GM23248 (cell line): ENCODE measurements around the gene DNAAF5. TPM values are rescaled to one million over a fixed set of nuclear protein-coding genes. Genes with fewer than 3 reads are reported as not detected.
"Not testable (repeated sequence)": the region's sequence is repeated elsewhere in the genome, so short reads cannot be mapped to it uniquely, and the experiment has no call there.

Experiments
- DNase-seq: peaks from one replicate; pipeline ENCODE4 v3.0.0-alpha.2; 2015
- H2AFZ ChIP-seq: fragments of 200-600 bp; sonication (generic); 2 replicates; pipeline ENCODE4 v1.6.1; 2016; ENCODE audit warnings: antibody characterized with exemption
- H3F3A ChIP-seq: fragments of 200-600 bp; sonication (generic); 2 replicates; pipeline ENCODE4 v1.6.1; 2016; ENCODE audit warnings: mild to moderate bottlenecking, antibody characterized with exemption, mixed run types; ENCODE audit not compliant: insufficient read depth
- H3K27ac ChIP-seq: fragments of 200-600 bp; sonication (generic); 2 replicates; pipeline ENCODE4 v1.5.1; 2016; ENCODE audit warnings: mild to moderate bottlenecking
- H3K27me3 ChIP-seq: fragments of 200-600 bp; sonication (generic); replicated peaks from 2 replicates; pipeline ENCODE4 v1.6.1; 2016; ENCODE audit warnings: mild to moderate bottlenecking; ENCODE audit not compliant: insufficient read depth
- H3K36me3 ChIP-seq: fragments of 200-600 bp; sonication (generic); 2 replicates; pipeline ENCODE4 v1.6.1; 2016; ENCODE audit warnings: low read depth, mild to moderate bottlenecking
- H3K4me1 ChIP-seq: fragments of 200-600 bp; sonication (generic); 2 replicates; pipeline ENCODE4 v1.6.1; 2016; ENCODE audit warnings: mild to moderate bottlenecking; ENCODE audit not compliant: insufficient read depth
- H3K4me2 ChIP-seq: fragments of 200-600 bp; sonication (generic); one replicate; pipeline ENCODE4 v1.6.1; 2016; ENCODE audit warnings: mild to moderate bottlenecking; ENCODE audit not compliant: unreplicated experiment
- H3K4me3 ChIP-seq: fragments of 200-600 bp; sonication (generic); 2 replicates; pipeline ENCODE4 v1.5.1; 2016; ENCODE audit warnings: mild to moderate bottlenecking
- H3K79me2 ChIP-seq: fragments of 200-600 bp; sonication (generic); 2 replicates; pipeline ENCODE4 v1.6.1; 2016; ENCODE audit warnings: mild to moderate bottlenecking; ENCODE audit not compliant: insufficient read depth
- H3K9ac ChIP-seq: fragments of 200-600 bp; sonication (generic); 2 replicates; pipeline ENCODE4 v1.6.1; 2016; ENCODE audit warnings: mild to moderate bottlenecking
- H3K9me2 ChIP-seq: fragments of 200-600 bp; sonication (generic); 2 replicates; pipeline ENCODE4 v1.6.1; 2016; ENCODE audit warnings: mixed run types, mild to moderate bottlenecking, moderate library complexity; ENCODE audit not compliant: insufficient read depth
- H3K9me3 ChIP-seq: fragments of 200-600 bp; sonication (generic); one replicate; pipeline ENCODE4 v1.6.1; 2017; ENCODE audit warnings: low read depth
- H4K20me1 ChIP-seq: fragments of 200-600 bp; sonication (generic); 2 replicates; pipeline ENCODE4 v1.6.0; 2016; ENCODE audit not compliant: insufficient read depth
- EZH2 ChIP-seq: fragments of 200-600 bp; sonication (generic); IDR thresholded peaks from 2 replicates; pipeline ENCODE4 v1.6.1; 2018; ENCODE audit warnings: antibody characterized with exemption, mild to moderate bottlenecking; ENCODE audit not compliant: insufficient read depth, poor library complexity, severe bottlenecking
- EZH2phosphoT487 ChIP-seq: fragments of 200-600 bp; sonication (generic); IDR thresholded peaks from 2 replicates; pipeline ENCODE4 v1.6.1; 2018; ENCODE audit warnings: antibody characterized with exemption, moderate library complexity, mild to moderate bottlenecking, low read depth; ENCODE audit not compliant: insufficient read depth
- WGBS, 2 experiments: methylation state at CpG; one replicate each; pipeline ENCODE4 v1.1.6; 2015 to 2017; ENCODE audit warnings: low lambda C conversion rate in 2 of 2, low coverage in 1 of 2; ENCODE audit errors: missing lambda C conversion rate in 2 of 2; 5-methylcytosine and 5-hydroxymethylcytosine counted together
- in situ Hi-C: fragments of 300-500 bp; cut with MboI; formaldehyde crosslinking; loops from 2 replicates; pipeline ENCODE4 v1.15.0; 2020
- polyA plus RNA-seq: library from polyadenylated mRNA; unstranded; fragments of >200 nt; fragmentation: Nextera tagmentation; extraction: Ambion mirVana; gene quantifications from 2 replicates; pipeline ENCODE4 v1.2.1, GENCODE V29; 2016
- total RNA-seq: library from RNA; depleted of rRNA; stranded (reverse); fragments of >200 nt; shearing (Covaris generic); gene quantifications from 2 replicates; pipeline ENCODE4 v1.2.3, GENCODE V29; 2014

DNAAF5 gene
- total and polyA plus RNA-seq, 2 experiments from 2014 or later, result 5.7 to 35.7 TPM

- TF ChIP-seq EZH2 (no peak), EZH2phosphoT487 (no peak)
- peak overlapping the region; percentile 46 for H3K9ac ChIP-seq
- H3K4me1 ChIP-seq, result no peaks in the 10 kb centered on the region
- no peaks in the 10 kb centered on the region for H3K79me2 ChIP-seq
- WGBS, 2 experiments, result 19 to 38% methylated on average over 16 to 19 of the region's 19 CpGs
- peak overlapping the region; percentile 74 for H2AFZ ChIP-seq
- H3K9me3 ChIP-seq, result no peaks in the 10 kb centered on the region
- no peaks in the 10 kb centered on the region for H3K9me2 ChIP-seq
- H3K4me3 ChIP-seq, result no peak overlapping the region
- H3F3A ChIP-seq, result no peaks in the 10 kb centered on the region
- peak; percentile 40 for DNase-seq
- H3K4me2 ChIP-seq, result peak overlapping the region; percentile 12
- H3K27ac ChIP-seq, result no peak overlapping the region
- H3K27me3 ChIP-seq, result no peaks in the 10 kb centered on the region
- in situ Hi-C loops, result no loop called here
- H3K36me3 ChIP-seq, result no peaks in the 10 kb centered on the region
- H4K20me1 ChIP-seq, result no peaks in the 10 kb centered on the region
Observed at GRCh38 chr7:801940-802381, 75.5 kb downstream of the DNAAF5 start.

- in situ Hi-C loops, result no loop called here
Observed at GRCh38 chr7:802500-803242, 76.2 kb downstream of the DNAAF5 start.

DNA sequence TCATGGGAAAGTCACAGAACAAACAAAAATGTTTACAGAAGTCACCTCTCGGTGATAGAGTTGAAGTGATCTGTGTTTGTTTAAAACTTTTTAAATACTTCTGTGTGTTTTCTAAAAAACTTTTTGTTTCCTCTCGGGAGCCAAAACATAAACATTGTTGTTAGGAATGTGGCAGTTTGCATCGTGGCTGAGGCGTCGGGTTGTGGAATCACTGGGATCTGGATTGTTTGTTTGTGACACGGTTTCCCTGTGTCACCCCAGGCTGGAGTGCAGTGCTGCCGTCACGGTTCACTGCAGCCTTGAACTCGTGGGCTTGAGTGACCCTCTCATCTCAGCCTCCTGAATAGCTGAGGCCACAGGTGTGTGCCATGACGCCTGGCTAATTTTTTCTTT, 76.7 kb downstream of the DNAAF5 start:
- Histone ChIP-seq H3K4me3 (no peak overlapping the region), H3K79me2 (no peaks in the 10 kb centered on the region), H4K20me1 (no peaks in the 10 kb centered on the region), H3K4me2 (no peak overlapping the region), H3K9me2 (no peaks in the 10 kb centered on the region), H3K27me3 (no peaks in the 10 kb centered on the region), H3K9ac (no peak overlapping the region), H2AFZ (no peak overlapping the region), H3F3A (no peaks in the 10 kb centered on the region), H3K9me3 (no peaks in the 10 kb centered on the region), H3K27ac (no peak overlapping the region), H3K36me3 (no peaks in the 10 kb centered on the region), H3K4me1 (no peaks in the 10 kb centered on the region)
- DNase-seq, result no peak
- in situ Hi-C loops, result no loop called here
- 65 to 68% methylated on average over 10 of the region's 10 CpGs for WGBS, 2 experiments
- TF ChIP-seq EZH2 (no peak), EZH2phosphoT487 (no peak)

More at GRCh38 chr7:802500-803242, 76.2 kb downstream of the DNAAF5 start:
- H3K9ac ChIP-seq, result peak overlapping the region; percentile 46; the same call in 1 of the 2 replicates
- H3K9me3 ChIP-seq, result no peaks in the 10 kb centered on the region
- no peak overlapping the region for H3K27ac ChIP-seq
- no peak for TF ChIP-seq EZH2phosphoT487
- no peak for TF ChIP-seq EZH2
- H3K9me2 ChIP-seq, result no peaks in the 10 kb centered on the region
- H3K27me3 ChIP-seq, result no peaks in the 10 kb centered on the region
- H3F3A ChIP-seq, result no peaks in the 10 kb centered on the region
- H3K4me3 ChIP-seq, result no peak overlapping the region
- no peaks in the 10 kb centered on the region for H3K36me3 ChIP-seq
- WGBS, 2 experiments, result 78 to 81% methylated on average over 14 to 18 of the region's 18 CpGs
- H3K4me1 ChIP-seq, result no peaks in the 10 kb centered on the region
- no peak for DNase-seq
- no peaks in the 10 kb centered on the region for H4K20me1 ChIP-seq
- no peaks in the 10 kb centered on the region for H3K79me2 ChIP-seq
- H2AFZ ChIP-seq, result peak overlapping the region; percentile 74
- H3K4me2 ChIP-seq, result no peak overlapping the region

- H3K27me3 ChIP-seq, in situ Hi-C loops, H3K4me2 ChIP-seq, H3F3A ChIP-seq, H3K79me2 ChIP-seq, H3K36me3 ChIP-seq, H4K20me1 ChIP-seq, H2AFZ ChIP-seq, H3K4me3 ChIP-seq, H3K9ac ChIP-seq, H3K27ac ChIP-seq, H3K9me2 ChIP-seq, H3K4me1 ChIP-seq, DNase-seq, H3K9me3 ChIP-seq: not testable (repeated sequence)
- WGBS, 2 experiments, result 88 to 95% methylated on average over 4 of the region's 4 CpGs
Observed at GRCh38 chr7:803796-804195, 77.3 kb downstream of the DNAAF5 start.

DNA sequence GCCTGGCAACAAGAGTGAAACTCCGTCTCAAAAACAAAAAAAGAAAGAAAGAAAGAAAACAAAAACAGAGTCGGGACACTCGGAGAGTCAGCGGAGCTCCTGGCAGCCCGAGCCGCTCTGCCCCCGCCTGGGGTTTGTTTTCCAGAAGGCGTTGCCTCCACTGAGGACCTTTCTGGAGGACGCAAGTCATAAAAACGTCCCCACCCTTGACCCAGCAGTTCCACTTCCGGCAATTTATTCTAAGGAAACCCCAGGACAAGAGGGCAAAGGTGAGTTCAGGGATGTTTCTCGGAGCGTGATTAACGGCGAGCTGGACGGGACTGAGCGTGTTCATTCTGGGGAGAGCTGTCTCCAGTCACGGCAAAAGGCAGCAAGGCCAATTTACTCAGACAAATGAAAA, 78.8 kb downstream of the DNAAF5 start:
- Histone ChIP-seq H2AFZ (peak overlapping the region; percentile 50; the same call in 1 of the 2 replicates), H3F3A (no peaks in the 10 kb centered on the region), H3K27ac (no peak overlapping the region), H3K9ac (no peak overlapping the region), H3K4me1 (no peaks in the 10 kb centered on the region), H3K36me3 (no peaks in the 10 kb centered on the region), H3K27me3 (no peaks in the 10 kb centered on the region), H3K4me2 (no peak overlapping the region), H3K79me2 (no peaks in the 10 kb centered on the region), H4K20me1 (no peaks in the 10 kb centered on the region), H3K9me3 (no peaks in the 10 kb centered on the region), H3K9me2 (no peaks in the 10 kb centered on the region), H3K4me3 (no peak overlapping the region)
- no peak for TF ChIP-seq EZH2phosphoT487
- no peak for TF ChIP-seq EZH2
- in situ Hi-C loops, result no loop called here
- peak; percentile 7 for DNase-seq
- WGBS, 2 experiments, result 45 to 56% methylated on average over 18 of the region's 18 CpGs
